HepG2 (cell line): Measurements from ENCODE around the gene SYNM. TPM values are rescaled to one million over a fixed set of nuclear protein-coding genes. Genes with fewer than 3 reads are reported as not detected.

Source experiments
- DMAP1 ChIP-seq: IDR thresholded peaks from 2 replicates; pipeline ENCODE4 v1.6.1; 2016
- EED ChIP-seq: sonication (generic); formaldehyde crosslinking; IDR thresholded peaks from 2 replicates; pipeline ENCODE4 v1.5.0; 2020; ENCODE audit warnings: mild to moderate bottlenecking, missing genetic modification reagents
- HCFC1 ChIP-seq: fragments of 150-350 bp; IDR thresholded peaks from 2 replicates; pipeline ENCODE4 v1.6.1; 2014; ENCODE audit warnings: low read depth, low read length
- HNRNPK ChIP-seq: fragments of 200-400 bp; formaldehyde crosslinking; IDR thresholded peaks from 2 replicates; pipeline ENCODE4 v1.6.1; 2018; ENCODE audit warnings: low read length, low read depth, moderate library complexity, mild to moderate bottlenecking; ENCODE audit not compliant: poor library complexity, severe bottlenecking
- HOXA7 ChIP-seq: sonication (generic); formaldehyde crosslinking; IDR thresholded peaks from 2 replicates; pipeline ENCODE4 v1.8.1; 2022; ENCODE audit warnings: mild to moderate bottlenecking, missing genetic modification reagents, moderate library complexity
- IRF2 ChIP-seq: IDR thresholded peaks from 2 replicates; pipeline ENCODE4 v1.6.1; 2018; ENCODE audit warnings: missing genetic modification reagents, missing compliant biosample characterization
- KLF12 ChIP-seq: sonication (generic); formaldehyde crosslinking; IDR thresholded peaks from 2 replicates; pipeline ENCODE4 v1.4.0; 2020; ENCODE audit warnings: missing genetic modification reagents, borderline replicate concordance
- MBD4 ChIP-seq: IDR thresholded peaks from 2 replicates; pipeline ENCODE4 v1.6.1; 2012; ENCODE audit warnings: low read length, inconsistent platforms, borderline replicate concordance
- MEF2D ChIP-seq: sonication (generic); formaldehyde crosslinking; IDR thresholded peaks from 2 replicates; pipeline ENCODE4 v1.5.1; 2020; ENCODE audit warnings: mild to moderate bottlenecking, missing genetic modification reagents
- MXD4 ChIP-seq: IDR thresholded peaks from 2 replicates; pipeline ENCODE4 v1.6.1; 2016; ENCODE audit warnings: mild to moderate bottlenecking, missing biosample characterization, missing genetic modification reagents
- NCOA1 ChIP-seq: sonication (generic); formaldehyde crosslinking; IDR thresholded peaks from 2 replicates; pipeline ENCODE4 v1.9.0; 2021; ENCODE audit warnings: missing genetic modification reagents
- NKX3-1 ChIP-seq: sonication (generic); formaldehyde crosslinking; IDR thresholded peaks from 2 replicates; pipeline ENCODE4 v1.5.0; 2020; ENCODE audit warnings: missing genetic modification reagents
- PAXIP1 ChIP-seq: sonication (generic); formaldehyde crosslinking; conservative IDR thresholded peaks from 2 replicates; pipeline ENCODE4 v1.4.0; 2020; ENCODE audit warnings: mild to moderate bottlenecking, missing genetic modification reagents, moderate library complexity
- PLRG1 ChIP-seq: fragments of 450-650 bp; conservative IDR thresholded peaks from 2 replicates; pipeline ENCODE4 v1.6.1; 2016
- RARG ChIP-seq: sonication (generic); formaldehyde crosslinking; IDR thresholded peaks from 2 replicates; pipeline ENCODE4 v1.4.0; 2020; ENCODE audit warnings: low read depth, mild to moderate bottlenecking, missing genetic modification reagents
- SMAD1 ChIP-seq: sonication (generic); formaldehyde crosslinking; IDR thresholded peaks from 2 replicates; pipeline ENCODE4 v1.4.0; 2020; ENCODE audit warnings: missing genetic modification reagents, low read depth, mild to moderate bottlenecking, borderline replicate concordance
- SMAD3 ChIP-seq: sonication (generic); formaldehyde crosslinking; IDR thresholded peaks from 2 replicates; pipeline ENCODE4 v1.4.0; 2020; ENCODE audit warnings: missing genetic modification reagents
- SMAD9 ChIP-seq: sonication (generic); formaldehyde crosslinking; IDR thresholded peaks from 2 replicates; pipeline ENCODE4 v1.5.1; 2020; ENCODE audit warnings: mild to moderate bottlenecking, missing genetic modification reagents
- SP2 ChIP-seq: sonication (generic); formaldehyde crosslinking; IDR thresholded peaks from 2 replicates; pipeline ENCODE4 v1.5.1; 2020; ENCODE audit warnings: mild to moderate bottlenecking, missing genetic modification reagents
- SPEN ChIP-seq: sonication (generic); formaldehyde crosslinking; IDR thresholded peaks from 2 replicates; pipeline ENCODE4 v1.5.1; 2020; ENCODE audit warnings: low read depth, mild to moderate bottlenecking, missing genetic modification reagents
- SRY ChIP-seq: sonication (generic); formaldehyde crosslinking; IDR thresholded peaks from 2 replicates; pipeline ENCODE4 v1.8.0; 2022; ENCODE audit warnings: mild to moderate bottlenecking, missing genetic modification reagents
- ZFP1 ChIP-seq: IDR thresholded peaks from 2 replicates; pipeline ENCODE4 v1.6.1; 2016
- ZFP36 ChIP-seq: fragments of 150-350 bp; IDR thresholded peaks from 2 replicates; pipeline ENCODE4 v1.6.1; 2018; ENCODE audit warnings: borderline replicate concordance, low read length, low read depth; ENCODE audit not compliant: partially characterized antibody
- ZNF253 ChIP-seq: sonication (generic); formaldehyde crosslinking; IDR thresholded peaks from 2 replicates; pipeline ENCODE4 v1.8.0; 2022; ENCODE audit warnings: mild to moderate bottlenecking, missing genetic modification reagents, borderline replicate concordance
- ZNF558 ChIP-seq: sonication (generic); formaldehyde crosslinking; IDR thresholded peaks from 2 replicates; pipeline ENCODE4 v1.9.0; 2022; ENCODE audit warnings: mild to moderate bottlenecking, missing genetic modification reagents, borderline replicate concordance
- ZNF678 ChIP-seq: sonication (generic); formaldehyde crosslinking; IDR thresholded peaks from 2 replicates; pipeline ENCODE4 v1.4.0; 2020; ENCODE audit warnings: mild to moderate bottlenecking, missing genetic modification reagents
- ZNF703 ChIP-seq: sonication (generic); formaldehyde crosslinking; IDR thresholded peaks from 2 replicates; pipeline ENCODE4 v1.5.1; 2020; ENCODE audit warnings: missing genetic modification reagents, mild to moderate bottlenecking, moderate library complexity, borderline replicate concordance
- ZSCAN12 ChIP-seq: sonication (generic); formaldehyde crosslinking; IDR thresholded peaks from 2 replicates; pipeline ENCODE4 v1.9.0; 2021; ENCODE audit warnings: mild to moderate bottlenecking, missing genetic modification reagents
- polyA plus RNA-seq, 8 experiments: library from polyadenylated mRNA; depleted of rRNA in 3 of 8; stranded (reverse) in 7 of 8; unstranded in 1 of 8; fragments of >200 nt; fragmentation: Illumina TruSeq in 4 of 8; extraction: Trizol in 4 of 8; gene quantifications; 2 replicates each; pipeline versions ENCODE4 v1.2.1 to v1.2.3, GENCODE V29; 2011 to 2016; ENCODE audit warnings: low read depth in 4 of 8, missing spikeins in 1 of 8, mixed read lengths in 1 of 8; ENCODE audit not compliant: insufficient read depth in 1 of 8
- total RNA-seq, 5 experiments: library from RNA; depleted of rRNA; stranded (reverse); fragments of >200 nt; fragmentation: Illumina TruSeq; extraction: Trizol; gene quantifications; 2 replicates each; pipeline ENCODE4 v1.2.3, GENCODE V29; 2016; ENCODE audit warnings: low read depth in 1 of 5
- TF ChIP-seq, protein P1 (sequence below): sonication (generic); formaldehyde crosslinking; IDR thresholded peaks from 2 replicates; pipeline ENCODE4 v1.8.0; 2022; ENCODE audit warnings: missing genetic modification reagents, low read depth, mild to moderate bottlenecking, borderline replicate concordance
- TF ChIP-seq, protein P2 (sequence below): sonication (generic); formaldehyde crosslinking; IDR thresholded peaks from 2 replicates; pipeline ENCODE4 v1.8.1; 2023; ENCODE audit warnings: mild to moderate bottlenecking, missing genetic modification reagents

SYNM gene
- total and polyA plus RNA-seq, 2 of the 13 experiments (the other 11 are each of a cell fraction or from before 2014, with no cell fraction given), result 1.1 to 3.7 TPM

GRCh38 chr15:99131441-99132023 lies 26.7 kb downstream of the SYNM start (continued):
- peak; percentile 49; the same call in 1 of the 2 replicates for TF ChIP-seq SPEN
- TF ChIP-seq MXD4 (CRISPR knock-in tag), result peak; percentile 61; the same call in 1 of the 2 replicates
- TF ChIP-seq HOXA7 (CRISPR knock-in tag), result no peak
- no peak for TF ChIP-seq EED (CRISPR knock-in tag)
- TF ChIP-seq SMAD3 (CRISPR knock-in tag), result peak; percentile 40; the same call in 1 of the 2 replicates
- no peak for TF ChIP-seq ZNF253 (CRISPR knock-in tag)
- TF ChIP-seq PLRG1, result no peak
- TF ChIP-seq ZFP36, result no peak
- TF ChIP-seq SP2 (CRISPR knock-in tag), result no peak
- TF ChIP-seq SRY (CRISPR knock-in tag), result no peak
- 0 out of 2 replicates have a peak, but pooled peaks have one; percentile 42 for TF ChIP-seq IRF2
- TF ChIP-seq NCOA1 (CRISPR knock-in tag), result no peak
- TF ChIP-seq KLF12 (CRISPR knock-in tag), result no peak
- TF ChIP-seq ZNF703 (CRISPR knock-in tag), result no peak
- no peak for TF ChIP-seq ZNF558
- TF ChIP-seq ZFP1 (CRISPR knock-in tag), result no peak
- TF ChIP-seq HNRNPK, result no peak
- TF ChIP-seq NKX3-1 (CRISPR knock-in tag), result no peak
- no peak for TF ChIP-seq RARG (CRISPR knock-in tag)
- TF ChIP-seq MBD4, result no peak
- no peak for TF ChIP-seq SMAD1 (CRISPR knock-in tag)
- TF ChIP-seq SMAD9, result no peak
- TF ChIP-seq PAXIP1 (CRISPR knock-in tag), result peak; percentile 68
- no peak for TF ChIP-seq HCFC1
- TF ChIP-seq MEF2D (CRISPR knock-in tag), result no peak
- TF ChIP-seq, protein P1, sequence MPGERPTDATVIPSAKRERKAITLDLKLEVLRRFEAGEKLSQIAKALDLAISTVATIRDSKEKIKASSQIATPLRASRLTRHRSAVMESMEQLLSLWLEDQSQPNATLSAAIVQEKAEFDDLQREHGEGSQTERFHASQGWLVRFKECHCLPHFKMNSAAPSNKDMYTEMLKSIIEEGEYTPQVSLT, result no peak
- no peak for TF ChIP-seq ZNF678
- 0 out of 2 replicates have a peak, but pooled peaks have one; percentile 40 for TF ChIP-seq DMAP1 (CRISPR knock-in tag)
- TF ChIP-seq ZSCAN12 (CRISPR knock-in tag), result no peak
- TF ChIP-seq, protein P2, sequence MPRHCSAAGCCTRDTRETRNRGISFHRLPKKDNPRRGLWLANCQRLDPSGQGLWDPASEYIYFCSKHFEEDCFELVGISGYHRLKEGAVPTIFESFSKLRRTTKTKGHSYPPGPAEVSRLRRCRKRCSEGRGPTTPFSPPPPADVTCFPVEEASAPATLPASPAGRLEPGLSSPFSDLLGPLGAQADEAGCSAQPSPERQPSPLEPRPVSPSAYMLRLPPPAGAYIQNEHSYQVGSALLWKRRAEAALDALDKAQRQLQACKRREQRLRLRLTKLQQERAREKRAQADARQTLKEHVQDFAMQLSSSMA, result no peak
